ENCODE data around the gene DUSP12. TPM values are rescaled to one million over a fixed set of nuclear protein-coding genes. Genes with fewer than 3 reads are reported as not detected.

DUSP12 gene

DNA sequence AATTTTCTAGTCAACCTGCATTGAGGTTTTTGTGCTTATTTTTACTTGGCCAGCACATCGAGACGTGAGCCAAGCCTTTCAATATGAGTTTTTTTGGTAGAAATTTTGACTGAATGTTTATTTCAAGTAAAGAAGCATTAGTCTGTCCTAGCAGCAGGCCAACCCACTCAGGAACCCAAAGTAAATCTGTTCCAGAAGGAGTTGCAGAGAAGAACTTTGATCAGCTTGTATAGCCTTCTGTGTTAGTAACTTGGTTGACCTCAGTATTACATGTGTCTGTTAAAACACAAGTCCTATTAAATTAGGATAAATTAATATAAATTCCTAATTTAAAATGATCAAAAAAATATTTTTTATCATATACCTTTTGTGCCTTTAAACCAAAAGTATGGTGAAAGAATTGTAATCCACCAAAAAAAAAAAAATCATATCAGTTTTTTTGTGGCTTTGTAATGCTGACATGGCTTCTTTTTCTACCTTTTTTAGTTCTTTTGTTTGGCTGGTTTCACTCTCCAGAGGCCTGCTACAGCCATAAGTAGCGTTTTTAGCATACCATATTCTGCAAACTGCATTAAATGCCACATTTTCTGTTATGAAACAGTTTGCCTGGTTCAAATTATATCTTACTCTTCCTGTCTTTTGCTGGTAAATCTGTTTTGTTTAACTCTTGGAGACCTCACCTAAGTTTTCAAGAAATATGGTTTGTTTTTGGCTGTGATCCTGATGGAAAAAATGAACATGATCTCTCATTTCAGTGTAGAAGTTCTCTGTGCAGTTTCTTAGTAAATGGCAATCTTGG is 56.0 kb downstream of the DUSP12 start:
- Histone ChIP-seq H3K36me3 (replicated peaks in 1 of 2; ENCODE audit: control insufficient read depth in 2 of 2, insufficient read depth in 2 of 2, low read length in 2 of 2) (peaks cover 0 to 45% of the 10 kb centered on the region in 2 donors), H2BK12ac (ENCODE audit: low read length) (no peak overlapping the region), H3K79me1 (ENCODE audit: low read depth, low read length) (no peaks in the 10 kb centered on the region), H3K9ac (ENCODE audit: low read depth, low read length, poor library complexity) (no peak overlapping the region), H3K4me1 (ENCODE audit: control insufficient read depth in 2 of 2, insufficient read depth in 1 of 2, low read depth in 1 of 2, low read length in 2 of 2) (peaks cover 0 to 3% of the 10 kb centered on the region in 2 donors), H2AFZ (ENCODE audit: low read length) (no peak overlapping the region), H3K27me3 (ENCODE audit: control insufficient read depth in 3 of 3, insufficient read depth in 3 of 3, low read depth in 1 of 3, low read length in 3 of 3) (no peaks in the 10 kb centered on the region), H3K9me3 (replicated peaks in 1 of 2; ENCODE audit: control insufficient read depth in 2 of 2, insufficient read depth in 1 of 2, low read depth in 1 of 2, low read length in 2 of 2) (peaks cover 0 to 9% of the 10 kb centered on the region in 2 donors), H2BK120ac (ENCODE audit: low read depth, low read length) (no peak overlapping the region), H3K4me3 (ENCODE audit: low read length in 2 of 2) (no peak overlapping the region), H3K23ac (ENCODE audit: low read depth, low read length, poor library complexity) (no peak overlapping the region), H4K91ac (ENCODE audit: low read depth, low read length, poor library complexity) (no peak overlapping the region), H2AK5ac (ENCODE audit: low read depth, low read length) (no peak overlapping the region), H3K4ac (ENCODE audit: low read length) (no peak overlapping the region), H3K4me2 (ENCODE audit: insufficient read depth, low read length, poor library complexity, severe bottlenecking) (no peak overlapping the region), H2BK5ac (ENCODE audit: low read length) (no peak overlapping the region), H2BK15ac (ENCODE audit: low read length) (no peak overlapping the region), H4K8ac (ENCODE audit: low read depth, low read length) (no peak overlapping the region), H3K18ac (ENCODE audit: low read length) (no peak overlapping the region), H3K27ac (replicated peaks; ENCODE audit: low read length) (no peak overlapping the region), H3K14ac (ENCODE audit: low read length) (no peak overlapping the region)
- WGBS, 2 donors (ENCODE audit: extremely low coverage in 2 of 2, insufficient read length in 2 of 2, insufficient replicate concordance in 1 of 2) = no CpG with 5 or more reads among the region's 3 CpGs
- no peak for DNase-seq (ENCODE audit: low spot score)

Small RNA genes within 50 kb of the gene (small RNA-seq; reads per million reads assigned to genes)
- gene RN7SL466P (ENCODE audit: insufficient read depth) = not detected
